IPS-11a (cell line): ENCODE data around the gene ZNF26.
A peak's percentile ranks its signal among the peaks of the same experiment; 100 is the strongest.
"Not testable (repeated sequence)": the region's sequence is repeated elsewhere in the genome, so short reads cannot be mapped to it uniquely, and the experiment has no call there.

Experiments used
- H3K4me3 ChIP-seq: one replicate; pipeline ENCODE4 v1.5.1; 2013; ENCODE audit warnings: low read depth, low read length, control low read depth

Gene ZNF26

DNA sequence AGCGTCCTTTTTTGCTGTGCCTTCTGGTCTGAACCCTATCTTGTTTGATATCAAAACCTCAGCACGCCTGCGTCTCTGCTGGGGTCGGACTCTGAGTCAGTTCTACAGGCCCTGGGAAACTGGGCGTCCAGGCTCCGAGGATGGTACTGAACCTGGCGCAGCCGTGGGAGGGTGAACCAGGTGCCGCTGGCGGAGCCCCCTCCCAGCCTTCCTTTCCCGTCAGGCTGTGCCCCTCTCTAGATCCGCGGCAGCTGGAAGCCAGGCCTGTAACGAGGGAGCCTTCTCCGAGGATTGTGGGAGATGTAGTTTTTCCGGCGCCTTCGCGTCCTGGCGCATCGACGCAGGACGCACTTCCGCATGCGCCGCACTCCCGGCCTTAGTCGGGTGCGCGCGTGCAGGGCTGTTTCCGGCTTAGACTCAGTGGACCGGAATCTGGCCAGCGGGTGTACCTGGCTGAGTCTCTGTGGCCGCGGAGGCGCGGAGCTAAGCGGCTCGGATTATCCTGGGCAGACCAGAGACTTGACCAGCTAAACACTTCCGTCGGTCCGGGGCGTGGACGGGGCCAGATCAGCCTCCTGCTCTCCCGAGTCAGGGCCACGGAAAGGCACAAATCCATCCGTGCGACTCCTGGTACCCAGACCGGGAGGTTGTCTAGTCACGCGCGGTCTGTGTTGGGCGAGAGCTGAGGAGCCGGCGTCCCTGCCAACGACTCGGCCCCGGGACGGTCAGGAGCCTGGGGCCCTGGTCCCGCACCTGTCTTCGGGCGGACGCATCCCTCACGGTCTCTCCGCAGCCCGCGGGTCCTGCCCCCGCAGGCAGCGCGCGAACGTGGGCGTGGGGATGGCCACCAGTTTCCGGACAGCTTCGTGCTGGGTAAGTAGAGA, at the start of gene ZNF26:
Gene ZNF26 (plus strand): TSS at position 367 of the 884 bp plus-strand sequence. CDS start 474 bp downstream, at position 841.
- H3K4me3 ChIP-seq: peak within 1 kb of the TSS; percentile 99

GRCh38 chr12:132936921-132937320, 49.2 kb upstream of the ZNF26 start:
- H3K4me3 ChIP-seq: not testable (repeated sequence)

DNA sequence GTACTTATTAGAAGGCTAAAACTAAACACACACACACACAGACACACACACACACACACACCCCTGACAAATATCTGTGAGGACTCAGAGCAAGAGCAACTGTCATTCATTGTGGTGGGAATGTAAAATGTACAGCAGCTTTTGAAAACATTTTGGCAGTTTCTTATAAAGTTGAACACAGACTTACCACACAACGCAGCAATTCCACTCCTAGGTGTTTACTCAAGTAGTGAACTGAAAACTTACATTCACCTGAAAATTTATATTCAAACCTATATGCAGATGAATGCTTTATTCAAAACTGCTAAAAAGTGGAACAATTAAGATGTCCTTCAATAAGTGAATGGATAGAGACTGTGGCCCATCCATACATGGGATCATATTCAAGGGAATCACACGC, 48.7 kb upstream of the ZNF26 start:
- H3K4me3 ChIP-seq: no peak overlapping the region

- not testable (repeated sequence) for H3K4me3 ChIP-seq
These were observed 47.4 kb upstream of the ZNF26 start for GRCh38 chr12:132938807-132939206.

DNA sequence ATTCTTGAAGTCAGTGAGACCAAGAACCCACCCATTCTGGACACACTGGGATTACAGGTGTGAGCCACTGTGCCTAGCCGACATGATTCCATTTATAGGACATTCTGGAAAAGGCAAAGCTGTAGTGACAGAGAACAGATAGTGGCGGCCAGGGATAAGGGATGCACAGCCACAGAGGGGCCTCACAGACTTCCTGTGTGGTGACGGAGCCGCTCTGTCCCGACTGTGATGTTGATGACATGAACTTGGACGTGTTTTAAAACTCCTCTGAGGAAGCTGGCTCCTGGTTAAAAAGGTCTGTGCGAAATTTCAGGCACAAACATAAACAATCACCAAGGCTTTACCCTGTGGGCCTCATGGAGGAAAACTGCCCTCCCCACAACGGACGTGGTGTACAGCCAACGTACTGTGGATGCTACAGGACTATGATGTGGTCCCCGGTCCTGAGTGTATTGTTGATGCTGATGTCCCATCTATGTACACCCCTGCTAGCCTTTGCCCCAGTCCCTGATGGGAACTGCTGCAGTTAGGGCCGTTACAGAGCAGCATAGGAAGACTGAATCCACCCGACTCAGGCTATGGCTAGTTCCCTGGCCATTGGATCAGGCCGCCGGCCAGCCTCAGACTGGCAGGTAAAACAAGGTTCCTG, 46.0 kb upstream of the ZNF26 start:
- H3K4me3 ChIP-seq: no peak overlapping the region

DNA sequence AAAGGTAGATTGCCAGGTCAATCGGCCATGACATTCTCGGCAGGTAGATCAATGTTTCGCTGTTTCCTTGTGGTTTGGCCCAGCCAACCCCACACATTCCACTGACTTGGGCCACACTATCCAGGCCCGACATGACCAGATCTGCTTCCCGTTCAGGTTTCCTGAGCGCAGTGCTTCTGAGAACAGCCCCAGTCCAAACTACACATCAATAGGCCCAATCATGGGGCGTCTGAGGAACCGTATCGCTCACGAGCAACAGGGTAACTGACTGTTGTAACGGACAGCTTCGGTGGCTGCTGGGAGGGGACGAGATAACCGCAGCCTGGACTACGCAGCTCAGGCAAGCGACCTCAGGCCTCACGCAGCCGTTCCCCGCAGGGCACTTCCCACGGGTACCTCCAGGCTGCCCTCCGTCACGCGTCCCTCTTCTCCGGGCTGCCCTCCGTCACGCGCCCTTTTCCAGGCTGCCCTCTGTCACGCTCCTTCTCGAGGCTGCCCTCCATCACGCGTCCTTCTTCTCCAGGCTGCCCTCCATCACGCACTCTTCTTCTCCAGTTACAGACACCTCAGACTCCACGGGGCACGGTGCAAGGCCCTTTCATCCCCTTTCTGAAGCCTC, 44.7 kb upstream of the ZNF26 start:
- H3K4me3 ChIP-seq: no peak overlapping the region

- H3K4me3 ChIP-seq: no peak overlapping the region
These were observed 43.6 kb upstream of the ZNF26 start for GRCh38 chr12:132942611-132943010.

GRCh38 chr12:132945806-132946205, 40.4 kb upstream of the ZNF26 start:
- H3K4me3 ChIP-seq: no peak overlapping the region

GRCh38 chr12:132946246-132946820, 39.8 kb upstream of the ZNF26 start:
- H3K4me3 ChIP-seq: no peak overlapping the region

GRCh38 chr12:132948146-132949066, 37.8 kb upstream of the ZNF26 start:
- H3K4me3 ChIP-seq: no peak overlapping the region

DNA sequence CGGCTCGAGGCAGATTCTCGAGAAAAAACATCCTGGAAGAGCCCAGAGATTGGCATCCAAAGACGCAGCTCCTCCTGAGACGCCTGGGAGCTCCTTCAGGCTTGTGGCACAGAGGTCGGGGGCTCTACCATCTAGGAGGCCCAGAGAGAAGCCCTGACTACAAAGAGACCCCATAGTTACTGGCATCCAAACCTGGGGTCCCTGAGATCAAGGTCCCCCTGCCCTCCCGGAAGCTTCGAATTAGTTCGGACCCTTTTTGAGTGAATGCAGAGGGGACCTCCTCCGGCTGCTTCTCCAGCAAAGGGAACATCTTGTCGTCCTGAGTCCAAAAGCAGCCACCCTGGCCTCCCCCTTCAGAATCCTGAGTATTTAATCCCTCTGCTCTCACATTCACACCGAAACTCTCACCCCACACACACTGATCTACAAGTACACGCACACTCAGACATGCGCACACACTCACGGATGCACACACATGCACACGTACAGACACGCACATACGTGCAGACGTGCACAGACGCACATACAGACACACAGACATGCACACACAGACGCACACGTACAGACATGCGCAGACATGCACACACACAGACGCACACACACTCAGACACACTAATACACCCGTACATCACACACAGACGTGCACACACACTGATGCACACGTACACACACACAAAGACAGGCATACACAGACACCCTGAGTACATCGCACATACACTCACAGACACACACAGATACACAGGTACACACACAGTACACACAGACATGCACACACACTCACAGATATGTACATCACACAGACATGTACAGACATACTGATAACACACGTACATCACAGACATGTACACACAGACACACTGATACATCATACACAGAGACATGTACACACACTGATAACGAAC, 36.0 kb upstream of the ZNF26 start:
- no peak overlapping the region for H3K4me3 ChIP-seq

GRCh38 chr12:132950844-132951535, 35.2 kb upstream of the ZNF26 start:
- H3K4me3 ChIP-seq: no peak overlapping the region

GRCh38 chr12:132951649-132952048, 34.5 kb upstream of the ZNF26 start:
- H3K4me3 ChIP-seq: no peak overlapping the region

DNA sequence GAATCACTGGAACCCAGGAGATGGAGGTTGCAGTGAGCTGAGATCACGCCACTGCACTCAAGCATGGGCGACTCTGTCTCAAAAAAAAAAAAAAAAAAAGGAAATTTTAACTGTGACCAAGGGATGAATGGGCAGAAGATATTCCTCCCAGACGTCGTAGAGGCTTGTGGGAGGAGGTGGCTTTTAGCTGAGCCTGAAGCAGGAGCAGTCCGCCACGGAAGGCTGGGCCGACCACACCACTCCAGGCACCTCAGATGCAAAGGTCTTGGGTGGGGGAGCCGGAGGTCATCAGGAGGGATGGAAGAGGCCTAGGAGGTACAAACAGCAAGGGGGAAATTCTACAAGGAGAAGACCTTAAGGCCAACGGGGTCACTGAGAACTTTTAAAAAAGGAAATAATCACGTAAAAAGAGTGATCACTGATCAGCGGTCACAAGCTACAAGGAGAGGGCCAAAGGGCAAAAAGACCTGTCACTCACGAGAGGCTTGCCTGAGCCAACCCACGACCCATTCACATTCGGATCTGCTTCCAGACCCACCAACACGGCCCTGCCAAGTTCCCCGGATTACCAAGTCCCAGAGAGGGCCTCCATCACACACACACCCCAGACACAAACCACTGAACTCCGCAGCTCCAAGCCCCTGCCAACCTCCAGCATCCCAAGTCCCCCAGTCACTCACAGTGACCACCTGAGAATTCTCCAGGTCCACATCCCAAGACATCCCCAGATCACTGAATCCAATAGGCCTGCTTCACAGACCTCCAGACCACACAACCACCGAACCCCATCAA, 33.6 kb upstream of the ZNF26 start:
- H3K4me3 ChIP-seq: no peak overlapping the region

- H3K4me3 ChIP-seq: no peak overlapping the region
These were observed 33.1 kb upstream of the ZNF26 start for GRCh38 chr12:132953163-132953425.

- no peak overlapping the region for H3K4me3 ChIP-seq
These were observed 32.4 kb upstream of the ZNF26 start for GRCh38 chr12:132953771-132954170.

GRCh38 chr12:132954471-132955048, 31.6 kb upstream of the ZNF26 start:
- H3K4me3 ChIP-seq: no peak overlapping the region
